GM06990 (cell line): ENCODE measurements around the gene WAC.

Experiments used
- DNase-seq: peaks from one replicate; pipeline ENCODE4 v3.0.0-alpha.2; 2011; ENCODE audit not compliant: insufficient read length; ENCODE audit errors: extremely low read depth
- H3K27me3 ChIP-seq: replicated peaks from 2 replicates; pipeline ENCODE4 v1.6.0; 2011; ENCODE audit warnings: low read length; ENCODE audit not compliant: control insufficient read depth, insufficient read depth
- H3K36me3 ChIP-seq: 2 replicates; pipeline ENCODE4 v1.5.1; 2011; ENCODE audit warnings: low read length; ENCODE audit not compliant: control insufficient read depth, insufficient read depth
- H3K4me3 ChIP-seq: replicated peaks from 2 replicates; pipeline ENCODE4 v1.5.1; 2011; ENCODE audit warnings: low read depth, mild to moderate bottlenecking, control low read depth, low read length
- CTCF ChIP-seq: IDR thresholded peaks from 2 replicates; pipeline ENCODE4 v1.5.1; 2011; ENCODE audit warnings: low read length, control low read depth, mild to moderate bottlenecking, inconsistent platforms; ENCODE audit not compliant: insufficient read depth, poor library complexity, severe bottlenecking

The WAC gene

GRCh38 chr10:28523725-28524252 lies 9.1 kb upstream of the WAC start:
- no peaks in the 10 kb centered on the region for H3K27me3 ChIP-seq
- no peak for DNase-seq
- no peak overlapping the region for H3K4me3 ChIP-seq
- H3K36me3 ChIP-seq: no peaks in the 10 kb centered on the region
- TF ChIP-seq CTCF: no peak

GRCh38 chr10:28530751-28531150 lies 2.2 kb upstream of the WAC start:
- Histone ChIP-seq H3K4me3 (no peak overlapping the region), H3K27me3 (no peaks in the 10 kb centered on the region), H3K36me3 (no peaks in the 10 kb centered on the region)
- TF ChIP-seq CTCF: no peak
- DNase-seq: no peak

- H3K27me3 ChIP-seq: no peaks in the 10 kb centered on the region
- peak overlapping the region; percentile 76 for H3K4me3 ChIP-seq
- no peak for DNase-seq
- peaks cover 2% of the 10 kb centered on the region; the same call in 1 of the 2 replicates for H3K36me3 ChIP-seq
- TF ChIP-seq CTCF: no peak
Observed at GRCh38 chr10:28533186-28533564, 257 bp downstream of the WAC start.

- peak; percentile 60 for DNase-seq
- H3K27me3 ChIP-seq: no peaks in the 10 kb centered on the region
- H3K4me3 ChIP-seq: peak overlapping the region; percentile 76
- peaks cover 5% of the 10 kb centered on the region for H3K36me3 ChIP-seq
- TF ChIP-seq CTCF: no peak
Observed at GRCh38 chr10:28533571-28534304, 820 bp downstream of the WAC start.

- TF ChIP-seq CTCF: no peak
- DNase-seq: no peak
- Histone ChIP-seq H3K27me3 (no peaks in the 10 kb centered on the region), H3K4me3 (no peak overlapping the region), H3K36me3 (peaks cover 5% of the 10 kb centered on the region)
Observed at GRCh38 chr10:28535846-28536245, 2.9 kb downstream of the WAC start.
